HG02610 (cell line): Measurements from ENCODE around the gene OBSCN.

Experiments
- ATAC-seq: cut with Tn5 transposase; IDR thresholded peaks from one replicate; pipeline ENCODE4 v1.9.1; 2021; ENCODE audit warnings: mild to moderate bottlenecking, moderate library complexity; ENCODE audit not compliant: unreplicated experiment

The OBSCN gene

DNA sequence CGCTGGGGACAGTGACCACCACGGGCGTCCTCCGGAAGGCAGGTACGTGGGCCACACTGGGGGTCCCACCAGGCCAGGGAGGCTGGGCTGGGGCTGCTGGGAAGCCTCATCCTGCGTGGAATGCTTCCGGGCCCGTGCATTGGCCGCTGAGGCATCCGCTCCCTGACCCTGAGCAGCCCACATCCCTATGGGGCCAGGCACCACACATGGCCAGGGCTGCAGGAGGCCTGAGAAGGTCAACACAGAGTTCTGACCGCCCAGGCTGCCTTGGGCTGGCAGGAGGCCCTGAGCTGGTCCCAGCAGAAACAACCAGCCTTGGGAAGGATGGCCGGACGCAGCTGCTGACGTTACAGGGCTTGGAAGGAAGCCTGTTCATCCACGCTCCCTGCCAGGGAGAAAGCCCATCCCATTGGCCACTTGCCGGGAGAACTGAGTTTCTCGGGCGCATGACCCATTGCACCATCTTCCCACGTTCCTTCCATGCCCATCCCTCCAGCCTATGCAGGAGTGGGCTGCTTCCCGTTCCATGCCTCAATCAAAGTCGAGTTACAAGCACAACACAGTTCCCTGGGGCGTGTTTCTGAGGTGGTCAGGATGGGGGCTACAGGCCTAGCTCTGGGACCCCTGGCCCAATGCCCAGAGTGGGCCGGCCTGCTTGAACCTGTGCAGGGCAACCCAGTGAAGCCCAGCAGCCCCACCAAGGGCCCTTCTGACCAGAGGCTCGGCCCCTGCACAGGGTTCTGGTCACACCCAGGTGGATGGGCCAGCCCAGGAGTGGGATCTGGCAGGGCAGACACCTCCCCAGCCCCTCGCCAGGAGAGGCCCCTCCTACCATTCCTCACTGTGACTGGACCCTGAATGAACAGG is 167.1 kb downstream of the OBSCN start:
- ATAC-seq: no peak

- no peak for ATAC-seq
These were observed 167.9 kb downstream of the OBSCN start for GRCh38 chr1:228375578-228376261.

DNA sequence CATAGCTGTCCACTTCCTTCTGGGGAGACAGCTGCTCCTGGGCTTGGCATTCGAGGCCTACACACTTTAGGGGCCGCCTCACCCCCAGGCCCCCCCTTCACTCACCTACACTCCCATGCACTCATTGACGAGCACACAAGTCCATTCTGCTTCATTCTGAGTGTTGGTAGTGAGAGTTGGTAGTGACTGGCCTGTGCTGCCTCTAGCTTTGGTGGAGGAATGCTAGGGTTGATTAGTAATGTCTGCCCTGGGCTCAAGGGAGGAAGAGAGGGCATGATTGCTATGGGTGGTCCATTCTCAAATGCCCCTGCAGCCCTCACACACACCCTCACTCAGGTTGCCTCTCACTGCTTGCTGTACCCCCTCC is 168.4 kb downstream of the OBSCN start:
- ATAC-seq: no peak

- ATAC-seq: no peak
These were observed 169.1 kb downstream of the OBSCN start for GRCh38 chr1:228376651-228377631.

DNA sequence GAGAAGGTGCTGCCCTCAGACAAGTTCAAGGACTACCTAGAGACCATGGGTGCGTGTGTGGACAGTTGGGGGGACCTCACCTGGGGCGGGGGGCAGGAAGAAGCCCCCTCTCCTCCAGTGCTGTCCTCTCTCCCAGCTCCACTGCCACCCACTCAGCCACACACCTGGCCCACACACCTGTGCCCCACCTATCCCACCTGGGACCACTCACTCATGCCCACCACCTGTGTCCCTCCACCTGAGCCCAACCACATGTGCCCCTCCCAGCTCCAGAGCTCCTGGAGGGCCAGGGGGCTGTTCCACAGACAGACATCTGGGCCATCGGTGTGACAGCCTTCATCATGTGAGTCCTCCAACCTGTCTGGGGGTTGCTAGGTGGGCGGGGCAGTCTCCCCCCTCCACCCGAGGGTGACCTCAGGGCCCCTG is 169.8 kb downstream of the OBSCN start:
- ATAC-seq: no peak

DNA sequence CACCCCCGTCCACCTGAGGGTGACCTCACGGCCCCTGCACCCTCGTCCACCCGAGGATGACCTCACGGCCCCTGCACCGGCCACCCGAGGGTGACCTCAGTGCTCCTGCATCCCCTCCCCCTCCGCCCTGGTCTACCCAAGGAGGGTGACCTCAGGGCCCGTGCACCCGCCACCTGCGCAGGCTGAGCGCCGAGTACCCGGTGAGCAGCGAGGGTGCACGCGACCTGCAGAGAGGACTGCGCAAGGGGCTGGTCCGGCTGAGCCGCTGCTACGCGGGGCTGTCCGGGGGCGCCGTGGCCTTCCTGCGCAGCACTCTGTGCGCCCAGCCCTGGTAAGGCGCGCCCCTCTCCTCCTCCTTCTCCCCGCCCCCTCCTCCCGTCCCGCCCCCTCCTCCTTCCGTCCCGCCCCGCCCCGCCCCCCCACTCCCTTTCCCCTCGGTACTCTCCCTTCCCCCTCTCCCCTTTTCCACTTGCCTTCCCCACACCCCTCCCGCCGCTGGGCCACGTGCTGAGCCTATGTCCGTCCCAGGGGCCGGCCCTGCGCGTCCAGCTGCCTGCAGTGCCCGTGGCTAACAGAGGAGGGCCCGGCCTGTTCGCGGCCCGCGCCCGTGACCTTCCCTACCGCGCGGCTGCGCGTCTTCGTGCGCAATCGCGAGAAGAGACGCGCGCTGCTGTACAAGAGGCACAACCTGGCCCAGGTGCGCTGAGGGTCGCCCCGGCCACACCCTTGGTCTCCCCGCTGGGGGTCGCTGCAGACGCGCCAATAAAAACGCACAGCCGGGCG is 170.4 kb downstream of the OBSCN start:
- ATAC-seq: no peak

DNA sequence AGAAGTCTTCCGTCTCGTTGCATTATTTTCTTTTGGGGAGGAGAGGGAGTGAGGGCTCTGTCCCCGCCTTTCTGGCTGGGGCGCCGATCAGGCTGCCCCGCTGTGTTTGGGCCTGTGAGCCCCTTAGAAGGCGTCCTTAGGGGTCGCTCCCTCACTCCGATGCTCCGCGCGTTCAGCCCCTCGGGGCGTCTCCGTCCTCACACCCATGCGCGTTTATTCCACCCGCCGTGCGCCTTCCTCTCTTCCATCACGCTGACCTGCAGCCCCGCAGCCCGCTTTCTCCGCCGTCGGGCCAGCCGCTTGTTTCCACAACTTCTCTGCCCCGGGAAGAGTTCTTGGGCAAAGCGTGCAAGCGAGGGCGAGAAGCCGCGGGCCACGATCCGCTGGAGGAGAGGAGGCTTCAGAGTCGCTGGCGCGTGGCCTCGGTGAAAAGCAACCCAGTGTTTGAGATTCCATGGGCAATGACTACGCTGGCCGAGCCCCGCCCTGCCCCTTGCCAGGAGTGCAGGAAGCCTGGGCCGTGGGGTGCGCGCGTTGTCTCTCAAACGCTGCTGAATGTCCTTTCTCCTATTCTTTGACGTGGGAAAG is 171.1 kb downstream of the OBSCN start:
- no peak for ATAC-seq

- no peak for ATAC-seq
These were observed 171.8 kb downstream of the OBSCN start for GRCh38 chr1:228379666-228380065.

DNA sequence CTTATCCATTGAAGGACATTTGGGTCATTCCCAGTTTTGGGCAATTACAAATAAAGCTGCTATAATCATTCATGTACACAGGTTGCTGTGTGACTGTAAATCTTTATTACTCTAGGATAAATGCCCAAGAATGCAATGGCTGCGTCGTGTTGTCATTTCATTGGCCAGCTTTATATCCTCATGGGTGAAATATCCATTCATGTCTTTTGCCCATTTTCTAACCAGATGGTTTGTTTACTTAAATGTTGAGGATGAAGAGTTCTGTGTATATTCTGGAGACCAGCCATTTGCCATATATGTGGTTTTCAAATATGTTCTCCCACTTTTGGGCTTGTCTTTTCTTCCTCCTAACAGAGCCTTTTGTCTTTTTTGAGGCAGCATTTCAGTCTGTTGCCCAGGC is 173.5 kb downstream of the OBSCN start:
- no peak for ATAC-seq

DNA sequence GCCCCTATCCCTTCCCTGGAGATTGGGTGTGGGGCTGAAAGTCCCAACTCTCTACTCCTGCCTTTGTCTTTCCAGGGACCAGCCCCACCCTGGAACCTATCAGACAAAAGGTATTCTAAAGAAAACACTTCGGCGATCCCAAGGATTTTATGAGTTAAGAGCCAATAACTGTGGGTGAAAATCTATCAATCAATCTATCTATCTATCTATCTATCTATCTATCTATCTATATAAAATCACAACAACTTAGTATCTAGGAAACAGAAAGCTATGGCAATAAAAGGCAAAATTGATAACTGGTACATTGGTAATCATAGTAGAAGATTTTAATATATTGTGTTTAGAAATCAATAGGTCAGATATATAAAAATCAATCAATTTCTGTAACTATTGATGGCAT is 175.9 kb downstream of the OBSCN start:
- no peak for ATAC-seq

- no peak for ATAC-seq
These were observed 177.4 kb downstream of the OBSCN start for GRCh38 chr1:228385232-228385631.

GRCh38 chr1:228387321-228387720 is 179.5 kb downstream of the OBSCN start:
- no peak for ATAC-seq

DNA sequence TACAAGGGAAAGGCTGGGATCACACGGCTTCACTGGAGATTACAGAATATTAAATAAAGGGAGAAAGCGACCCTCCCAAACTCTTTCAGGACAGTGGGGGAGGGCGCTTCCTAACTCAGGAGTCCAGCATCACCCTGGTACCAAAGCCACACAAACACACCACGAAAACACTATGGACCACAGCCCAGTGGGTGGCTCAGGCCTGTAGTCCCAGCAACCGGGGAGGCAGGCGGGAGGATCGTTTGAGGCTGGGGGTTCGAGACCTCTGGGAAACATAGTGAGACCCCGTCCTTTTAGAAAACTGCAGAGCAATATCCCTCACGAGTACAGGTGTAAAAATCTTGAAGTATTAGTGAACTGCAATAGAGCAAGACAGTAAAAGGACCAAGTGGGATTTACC is 182.8 kb downstream of the OBSCN start:
- no peak for ATAC-seq

DNA sequence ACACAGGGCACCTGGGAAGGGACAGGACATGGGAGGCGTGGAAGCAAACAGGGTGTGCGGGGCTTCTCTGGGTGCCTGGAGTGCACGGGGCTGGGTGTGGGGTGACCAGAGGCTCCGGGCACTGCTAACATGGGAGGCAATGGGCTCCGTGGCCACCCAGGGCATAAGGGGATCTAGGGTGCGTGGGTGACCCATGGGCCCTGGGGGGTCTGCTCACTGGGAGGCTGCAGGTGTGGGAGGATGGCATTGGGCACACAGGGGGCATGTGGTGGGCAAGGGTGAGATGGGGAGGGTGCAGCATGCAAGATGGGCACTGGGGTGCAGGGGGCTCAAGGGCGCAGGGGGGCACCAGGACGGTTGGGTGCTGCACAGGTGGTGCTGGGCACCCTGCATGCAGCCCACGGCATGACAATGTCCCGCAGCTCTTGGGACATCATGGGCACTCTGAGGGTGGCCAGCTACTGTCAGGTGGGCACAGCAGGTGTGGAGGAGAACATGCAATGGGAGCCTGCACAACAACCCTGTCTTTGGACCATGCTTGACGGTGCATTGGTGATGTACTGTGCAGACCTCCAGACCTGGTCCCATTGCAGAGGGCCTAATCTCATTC is 183.7 kb downstream of the OBSCN start:
- no peak for ATAC-seq

GRCh38 chr1:228392111-228392936 is 184.5 kb downstream of the OBSCN start:
- no peak for ATAC-seq

- no peak for ATAC-seq
These were observed 185.4 kb downstream of the OBSCN start for GRCh38 chr1:228393268-228393701.

GRCh38 chr1:228393811-228394570 is 186.1 kb downstream of the OBSCN start:
- ATAC-seq: no peak
